Embryonic facial prominence (tissue), 1 donor: ENCODE measurements around the gene NYNRIN.

ENCODE experiments used
- DNase-seq: peaks from one replicate; pipeline ENCODE4 v3.0.0-alpha.2; 2016; ENCODE audit errors: extremely low spot score

The NYNRIN gene

GRCh38 chr14:24456980-24457379 is 58.2 kb downstream of the NYNRIN start:
- no peak for DNase-seq

GRCh38 chr14:24458736-24459135 is 59.9 kb downstream of the NYNRIN start:
- DNase-seq = no peak

- DNase-seq = no peak
These were observed 60.5 kb downstream of the NYNRIN start for GRCh38 chr14:24459331-24459730.

- no peak for DNase-seq
These were observed 62.5 kb downstream of the NYNRIN start for GRCh38 chr14:24461336-24461735.

- no peak for DNase-seq
These were observed 64.4 kb downstream of the NYNRIN start for GRCh38 chr14:24463017-24463883.

- no peak for DNase-seq
These were observed 65.3 kb downstream of the NYNRIN start for GRCh38 chr14:24463884-24464785.

- no peak for DNase-seq
These were observed 66.6 kb downstream of the NYNRIN start for GRCh38 chr14:24465368-24465767.

- no peak for DNase-seq
These were observed 67.0 kb downstream of the NYNRIN start for GRCh38 chr14:24465805-24466204.
